BLaER1 treated with 17β-estradiol and CSF1 and Interleukin-3, amounts not matched to agents 10 nM and 100 nM (cell line): ENCODE data around the gene LEF1.

ENCODE experiments used
- H3K27ac ChIP-seq, 11 experiments: shearing (Covaris generic); formaldehyde crosslinking; 2 replicates each; pipeline ENCODE4 v1.8.1; 2022
- H3K27me3 ChIP-seq, 11 experiments: shearing (Covaris generic); formaldehyde crosslinking; 2 replicates each; pipeline ENCODE4 v1.8.1; 2022
- H3K36me3 ChIP-seq, 11 experiments: shearing (Covaris generic); formaldehyde crosslinking; 2 replicates each; pipeline ENCODE4 v1.8.1; 2022
- H3K4me1 ChIP-seq, 10 experiments: shearing (Covaris generic); formaldehyde crosslinking; 2 replicates each; pipeline ENCODE4 v1.8.1; 2022
- H3K4me2 ChIP-seq, 11 experiments: shearing (Covaris generic); formaldehyde crosslinking; 2 replicates each; pipeline ENCODE4 v1.8.1; 2022
- H3K4me3 ChIP-seq, 10 experiments: shearing (Covaris generic); formaldehyde crosslinking; 2 replicates each; pipeline ENCODE4 v1.8.1; 2022
- H3K9ac ChIP-seq, 11 experiments: shearing (Covaris generic); formaldehyde crosslinking; 2 replicates each; pipeline ENCODE4 v1.8.1; 2022
- H3K9me3 ChIP-seq, 11 experiments: shearing (Covaris generic); formaldehyde crosslinking; replicated peaks in 1 of 11; 2 replicates each; pipeline ENCODE4 v1.8.1; 2022
- H4K20me1 ChIP-seq, 11 experiments: shearing (Covaris generic); formaldehyde crosslinking; 2 replicates each; pipeline ENCODE4 v1.8.1; 2022
- Cebpa-rat ChIP-seq, 11 experiments: shearing (Covaris generic); IDR thresholded peaks; 2 replicates each; pipeline ENCODE4 v1.8.1; 2022

The LEF1 gene

DNA sequence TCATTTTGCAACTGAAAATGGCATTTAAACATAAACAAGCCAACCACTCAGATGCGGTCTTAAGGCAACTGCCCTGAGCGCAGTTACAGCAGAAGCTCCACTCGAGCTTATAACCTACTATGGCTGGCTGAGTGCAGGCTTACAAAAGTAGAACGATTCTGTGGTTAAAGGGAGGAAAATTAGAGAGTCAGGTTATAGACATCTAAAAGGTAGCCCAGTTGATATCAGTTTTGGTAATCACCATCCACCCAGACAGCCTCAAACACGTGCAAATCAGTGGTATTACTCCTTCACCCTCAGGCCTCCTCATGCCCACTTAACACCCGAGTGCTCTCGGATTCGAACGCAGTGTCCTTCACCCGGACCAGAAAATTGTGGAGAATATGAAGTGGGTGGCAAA is 3.1 kb downstream of the LEF1 start:
- no peak for TF ChIP-seq Cebpa-rat (IDR thresholded peaks at IDR 0.05)
- Histone ChIP-seq H3K27me3 (peaks cover 99 to 100% (median 100%) of the 10 kb centered on the region in 11 experiments), H3K36me3 (peaks cover 0 to 49% (median 0%) of the 10 kb centered on the region in 11 experiments; a peak in 8 of 22 replicates), H3K27ac (peak overlapping the region in 10 of 11 experiments; percentile 15 to 91 (median 86); a peak in 20 of 22 replicates), H3K4me1 (peaks cover 21 to 74% (median 38%) of the 10 kb centered on the region in 10 experiments), H3K4me2 (peak overlapping the region; percentile 86 to 98 (median 93)), H3K9me3 (no peaks in the 10 kb centered on the region), H3K4me3 (peak overlapping the region; percentile 69 to 89 (median 78)), H3K9ac (peak overlapping the region; percentile 79 to 91 (median 87); a peak in 21 of 22 replicates), H4K20me1 (peaks cover 0 to 80% (median 42%) of the 10 kb centered on the region in 11 experiments; a peak in 16 of 22 replicates)

DNA sequence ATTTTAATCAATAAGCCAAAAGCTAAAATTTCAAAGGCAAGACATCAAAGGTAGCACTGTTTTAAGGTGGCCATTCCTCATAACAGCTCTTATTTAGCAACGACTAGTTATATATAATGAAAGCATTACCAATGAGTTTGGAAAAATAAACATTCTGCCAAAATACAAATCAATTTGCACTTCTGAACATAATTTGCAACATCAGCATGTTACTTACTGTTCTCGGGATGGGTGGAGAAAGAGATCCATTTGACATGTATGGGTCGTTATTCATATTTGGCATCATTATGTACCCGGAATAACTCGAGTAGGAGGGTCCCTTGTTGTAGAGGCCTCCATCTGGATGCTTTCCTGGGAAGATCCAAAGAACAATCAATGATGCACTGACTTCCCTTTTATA is 5.4 kb downstream of the LEF1 start:
- Histone ChIP-seq H3K4me3 (peak overlapping the region in 9 of 10 experiments; percentile 8 to 89 (median 77); a peak in 16 of 20 replicates), H3K4me2 (peak overlapping the region; percentile 27 to 98 (median 90); a peak in 21 of 22 replicates), H3K9me3 (no peaks in the 10 kb centered on the region), H3K27ac (peak overlapping the region in 8 of 11 experiments; percentile 24 to 91 (median 60); a peak in 14 of 22 replicates), H3K27me3 (peaks cover 99 to 100% (median 100%) of the 10 kb centered on the region in 11 experiments), H3K9ac (peak overlapping the region in 8 of 11 experiments; percentile 39 to 91 (median 86); a peak in 15 of 22 replicates), H3K36me3 (peaks cover 0 to 70% (median 10%) of the 10 kb centered on the region in 11 experiments; a peak in 9 of 22 replicates), H4K20me1 (peaks cover 0 to 95% (median 45%) of the 10 kb centered on the region in 11 experiments; a peak in 16 of 22 replicates), H3K4me1 (peaks cover 25 to 74% (median 43%) of the 10 kb centered on the region in 10 experiments)
- TF ChIP-seq Cebpa-rat (IDR thresholded peaks at IDR 0.05), result no peak

DNA sequence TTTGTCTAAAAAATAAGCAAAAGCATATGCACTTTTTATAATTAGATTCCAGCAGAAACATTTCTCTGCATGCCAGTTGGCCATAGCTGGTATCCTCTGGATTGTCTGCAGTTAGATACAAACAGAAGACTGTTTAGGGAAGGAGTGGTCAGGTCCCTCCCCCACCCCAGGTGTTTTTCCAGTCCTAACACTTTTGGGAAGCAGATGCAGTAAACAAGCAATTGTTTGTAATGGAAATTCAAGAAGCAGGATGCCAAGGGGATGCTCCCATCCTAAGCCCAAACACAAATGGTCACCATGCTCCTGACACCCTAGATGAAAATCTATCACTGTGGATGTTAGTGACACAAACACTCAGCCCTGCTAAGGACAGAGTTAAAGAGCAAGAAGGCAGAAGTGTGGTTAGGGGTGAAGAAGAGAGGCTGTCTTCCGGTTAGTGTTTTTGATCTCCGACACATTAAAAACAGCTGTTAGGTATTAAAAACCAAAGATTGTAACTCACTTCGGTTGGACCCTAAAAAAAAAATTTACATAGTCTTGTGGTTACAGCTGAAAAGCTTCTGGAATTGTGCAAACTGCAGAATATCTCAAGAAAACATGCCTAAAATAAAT is 7.9 kb downstream of the LEF1 start:
- peaks cover 0 to 79% (median 10%) of the 10 kb centered on the region in 11 experiments; a peak in 10 of 22 replicates for H3K36me3 ChIP-seq
- H3K9me3 ChIP-seq, result no peaks in the 10 kb centered on the region
- peak overlapping the region in 6 of 10 experiments; percentile 18 to 89 (median 54); a peak in 10 of 20 replicates for H3K4me3 ChIP-seq
- H3K27me3 ChIP-seq, result peaks cover 86 to 100% (median 98%) of the 10 kb centered on the region in 11 experiments
- H4K20me1 ChIP-seq, result peaks cover 0 to 96% (median 47%) of the 10 kb centered on the region in 11 experiments; a peak in 16 of 22 replicates
- H3K27ac ChIP-seq, result peak overlapping the region in 4 of 11 experiments; percentile 10 to 19 (median 16); a peak in 3 of 22 replicates
- peak overlapping the region; percentile 52 to 98 (median 79) for H3K4me2 ChIP-seq
- H3K4me1 ChIP-seq, result peaks cover 36 to 89% (median 63%) of the 10 kb centered on the region in 10 experiments
- peak overlapping the region in 7 of 11 experiments; percentile 4 to 90 (median 24); a peak in 9 of 22 replicates for H3K9ac ChIP-seq
- no peak for TF ChIP-seq Cebpa-rat (IDR thresholded peaks at IDR 0.05)

DNA sequence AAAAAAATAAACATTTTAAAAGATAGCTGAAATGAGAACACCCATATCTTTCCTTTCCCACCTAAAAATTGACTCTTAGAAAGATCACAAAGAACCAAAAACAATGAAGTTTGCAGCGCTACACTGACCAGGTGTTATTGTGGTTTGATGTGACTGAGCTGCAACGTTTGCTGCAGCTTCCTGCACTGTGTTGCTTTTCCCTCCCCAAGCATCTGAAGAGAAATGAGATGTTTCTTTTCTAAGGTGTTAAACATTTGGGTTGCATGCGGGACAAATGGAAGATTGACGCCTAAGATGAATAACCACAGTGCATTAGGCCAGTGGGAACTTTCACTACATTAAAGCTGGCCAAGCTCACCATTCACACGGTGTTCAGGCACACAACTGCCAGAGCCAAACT is 8.9 kb downstream of the LEF1 start:
- peak overlapping the region in 4 of 10 experiments; percentile 22 to 89 (median 80); a peak in 7 of 20 replicates for H3K4me3 ChIP-seq
- peak overlapping the region; percentile 52 to 98 (median 79); a peak in 20 of 22 replicates for H3K4me2 ChIP-seq
- H4K20me1 ChIP-seq, result peaks cover 0 to 98% (median 41%) of the 10 kb centered on the region in 11 experiments; a peak in 13 of 22 replicates
- TF ChIP-seq Cebpa-rat (IDR thresholded peaks at IDR 0.05), result no peak
- peak overlapping the region in 2 of 11 experiments; percentile 9 to 19; a peak in 3 of 22 replicates for H3K27ac ChIP-seq
- H3K9me3 ChIP-seq, result no peaks in the 10 kb centered on the region
- H3K36me3 ChIP-seq, result peaks cover 0 to 79% (median 10%) of the 10 kb centered on the region in 11 experiments; a peak in 10 of 22 replicates
- peaks cover 76 to 100% (median 98%) of the 10 kb centered on the region in 11 experiments for H3K27me3 ChIP-seq
- peaks cover 46 to 93% (median 72%) of the 10 kb centered on the region in 10 experiments for H3K4me1 ChIP-seq
- peak overlapping the region in 4 of 11 experiments; percentile 5 to 90 (median 72); a peak in 6 of 22 replicates for H3K9ac ChIP-seq

DNA sequence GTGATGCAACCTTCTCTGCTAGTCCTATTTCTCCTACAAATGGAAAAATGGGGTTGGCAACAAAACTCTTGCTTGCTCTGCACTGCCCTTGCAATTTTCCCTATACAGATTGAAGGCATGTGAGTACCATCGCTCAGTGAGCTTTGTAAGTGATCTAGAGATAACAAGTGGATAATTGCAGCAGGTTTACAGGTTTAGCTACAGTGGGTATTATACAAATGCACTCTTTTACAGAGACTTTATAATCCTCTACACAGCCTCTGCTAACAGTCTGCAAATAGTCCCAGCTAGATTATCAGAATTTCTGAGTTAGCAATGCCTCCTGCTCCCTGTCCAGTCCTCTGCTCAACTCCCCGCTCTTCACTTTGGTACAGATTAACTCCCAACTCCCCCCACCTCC is 11.1 kb downstream of the LEF1 start:
- no peak for TF ChIP-seq Cebpa-rat (IDR thresholded peaks at IDR 0.05)
- peaks cover 0 to 10% (median 0%) of the 10 kb centered on the region in 11 experiments; a peak in 11 of 22 replicates for H3K9me3 ChIP-seq
- H3K36me3 ChIP-seq, result peaks cover 0 to 78% (median 20%) of the 10 kb centered on the region in 11 experiments; a peak in 16 of 22 replicates
- peaks cover 47 to 90% (median 75%) of the 10 kb centered on the region in 10 experiments for H3K4me1 ChIP-seq
- H3K27ac ChIP-seq, result no peak overlapping the region
- H3K9ac ChIP-seq, result peak overlapping the region in 2 of 11 experiments; percentile 14 to 20; a peak in 1 of 22 replicates
- H4K20me1 ChIP-seq, result peaks cover 0 to 100% (median 38%) of the 10 kb centered on the region in 11 experiments; a peak in 13 of 22 replicates
- H3K27me3 ChIP-seq, result peaks cover 54 to 87% (median 80%) of the 10 kb centered on the region in 11 experiments
- H3K4me3 ChIP-seq, result no peak overlapping the region
- H3K4me2 ChIP-seq, result peak overlapping the region; percentile 0 to 98 (median 77); a peak in 19 of 22 replicates

DNA sequence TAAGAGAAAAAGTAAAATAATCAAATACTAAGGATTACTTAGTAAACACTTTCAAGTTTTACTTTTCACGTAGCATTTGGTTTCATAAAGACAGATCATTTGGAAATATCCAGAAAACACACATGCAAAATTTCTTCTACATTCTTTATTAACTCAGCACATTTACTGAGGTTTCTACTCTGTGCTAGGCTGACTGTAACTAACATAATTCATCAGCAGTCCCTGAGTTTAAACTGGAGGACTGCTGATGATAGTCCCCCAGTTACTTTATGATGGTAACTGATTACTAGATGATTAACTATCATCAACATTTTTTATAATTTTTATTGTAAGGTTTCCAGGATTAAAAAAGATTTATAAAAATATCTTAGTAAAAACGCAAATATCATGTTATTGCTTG is 12.3 kb downstream of the LEF1 start:
- Histone ChIP-seq H3K27me3 (peaks cover 42 to 76% (median 67%) of the 10 kb centered on the region in 11 experiments), H3K36me3 (peaks cover 0 to 84% (median 28%) of the 10 kb centered on the region in 11 experiments; a peak in 16 of 22 replicates), H3K9me3 (peaks cover 0 to 17% (median 0%) of the 10 kb centered on the region in 11 experiments; a peak in 11 of 22 replicates), H3K4me1 (peaks cover 50 to 95% (median 82%) of the 10 kb centered on the region in 10 experiments), H3K27ac (peak overlapping the region in 1 of 11 experiments; percentile 43; a peak in 1 of 22 replicates), H3K4me3 (no peak overlapping the region), H3K9ac (no peak overlapping the region), H4K20me1 (peaks cover 0 to 100% (median 33%) of the 10 kb centered on the region in 11 experiments; a peak in 13 of 22 replicates), H3K4me2 (peak overlapping the region in 7 of 11 experiments; percentile 25 to 94 (median 68); a peak in 9 of 22 replicates)
- no peak for TF ChIP-seq Cebpa-rat (IDR thresholded peaks at IDR 0.05)

DNA sequence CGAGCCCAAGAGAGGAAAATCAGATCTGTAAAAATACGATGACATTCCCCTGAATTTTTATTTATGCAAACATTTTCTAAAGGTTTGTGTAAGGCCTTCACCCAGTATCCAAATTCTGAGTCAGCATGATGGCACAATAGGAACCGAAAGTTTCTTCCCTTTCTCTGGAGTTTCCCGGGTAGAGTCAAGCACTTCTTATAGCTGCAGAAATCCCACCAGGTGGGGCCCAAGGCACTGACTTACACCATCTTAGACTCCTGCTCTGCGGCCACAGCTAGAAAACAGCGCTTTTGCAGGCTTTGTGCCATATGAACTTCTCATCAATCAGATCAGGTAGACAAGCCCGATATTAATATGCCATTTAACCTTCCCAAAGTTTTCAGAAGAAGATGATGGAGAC is 13.4 kb downstream of the LEF1 start:
- Histone ChIP-seq H3K4me2 (peak overlapping the region; percentile 31 to 94 (median 61)), H3K9me3 (peaks cover 0 to 17% (median 0%) of the 10 kb centered on the region in 11 experiments; a peak in 11 of 22 replicates), H3K4me3 (no peak overlapping the region), H3K27me3 (peaks cover 32 to 66% (median 57%) of the 10 kb centered on the region in 11 experiments), H3K9ac (peak overlapping the region in 2 of 11 experiments; percentile 14 to 16; a peak in 3 of 22 replicates), H3K27ac (peak overlapping the region in 8 of 11 experiments; percentile 16 to 63 (median 38); a peak in 13 of 22 replicates), H4K20me1 (peaks cover 0 to 100% (median 23%) of the 10 kb centered on the region in 11 experiments; a peak in 12 of 22 replicates), H3K4me1 (peaks cover 43 to 96% (median 77%) of the 10 kb centered on the region in 10 experiments), H3K36me3 (peaks cover 0 to 84% (median 34%) of the 10 kb centered on the region in 11 experiments; a peak in 17 of 22 replicates)
- no peak for TF ChIP-seq Cebpa-rat (IDR thresholded peaks at IDR 0.05)

DNA sequence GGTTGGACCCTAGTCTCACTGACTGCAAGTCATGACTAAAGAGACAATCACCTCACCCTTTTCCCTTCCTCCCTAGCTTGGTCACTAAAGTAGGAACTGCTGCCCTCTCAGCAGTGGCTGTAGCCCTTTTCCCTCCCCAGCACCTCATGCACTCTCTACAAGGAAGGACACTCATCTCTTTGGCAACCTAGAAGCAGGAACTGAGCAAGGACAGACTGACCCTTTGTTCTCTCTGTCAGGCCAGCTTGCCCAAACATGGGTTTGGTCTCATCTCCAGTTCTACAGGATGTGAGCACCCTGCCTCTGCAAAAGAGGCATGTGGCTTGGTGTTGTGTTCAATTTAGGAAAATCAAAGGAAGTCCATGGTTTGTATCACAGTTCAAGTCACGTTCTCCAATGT is 15.8 kb downstream of the LEF1 start:
- peaks cover 37 to 86% (median 66%) of the 10 kb centered on the region in 10 experiments for H3K4me1 ChIP-seq
- H4K20me1 ChIP-seq, result peaks cover 0 to 95% (median 24%) of the 10 kb centered on the region in 11 experiments; a peak in 11 of 22 replicates
- peak overlapping the region in 10 of 11 experiments; percentile 11 to 36 (median 28); a peak in 13 of 22 replicates for H3K4me2 ChIP-seq
- H3K9ac ChIP-seq, result no peak overlapping the region
- no peak overlapping the region for H3K4me3 ChIP-seq
- peak overlapping the region in 4 of 11 experiments; percentile 5 to 27 (median 16); a peak in 3 of 22 replicates for H3K27ac ChIP-seq
- peaks cover 0 to 75% (median 24%) of the 10 kb centered on the region in 11 experiments; a peak in 17 of 22 replicates for H3K36me3 ChIP-seq
- TF ChIP-seq Cebpa-rat (IDR thresholded peaks at IDR 0.05), result no peak
- H3K27me3 ChIP-seq, result peaks cover 9 to 42% (median 33%) of the 10 kb centered on the region in 11 experiments; a peak in 21 of 22 replicates
- H3K9me3 ChIP-seq, result peaks cover 0 to 17% (median 0%) of the 10 kb centered on the region in 11 experiments; a peak in 11 of 22 replicates
